Glutamatergic neuron (in vitro differentiated cells): ENCODE results near the gene BCAP29. TPM values are rescaled to one million over a fixed set of nuclear protein-coding genes. Genes with fewer than 3 reads are reported as not detected.

Experiments
- DNase-seq: peaks from one replicate; pipeline ENCODE4 v3.0.0; 2022
- H3K27ac Mint-ChIP-seq: one replicate; pipeline ENCODE4 v1.8.0; 2020; ENCODE audit warnings: mild to moderate bottlenecking, mixed read lengths, inconsistent platforms; ENCODE audit not compliant: unreplicated experiment
- H3K27me3 Mint-ChIP-seq: one replicate; pipeline ENCODE4 v1.8.0; 2020; ENCODE audit warnings: mild to moderate bottlenecking, moderate library complexity, mixed read lengths, inconsistent platforms; ENCODE audit not compliant: unreplicated experiment
- H3K36me3 Mint-ChIP-seq: one replicate; pipeline ENCODE4 v1.8.0; 2020; ENCODE audit warnings: mild to moderate bottlenecking, mixed read lengths, inconsistent platforms; ENCODE audit not compliant: unreplicated experiment
- H3K4me1 Mint-ChIP-seq: one replicate; pipeline ENCODE4 v1.8.0; 2020; ENCODE audit warnings: mild to moderate bottlenecking, low read depth, mixed read lengths, inconsistent platforms; ENCODE audit not compliant: unreplicated experiment
- H3K4me3 Mint-ChIP-seq: one replicate; pipeline ENCODE4 v1.8.0; 2020; ENCODE audit warnings: mild to moderate bottlenecking, mixed read lengths, inconsistent platforms; ENCODE audit not compliant: unreplicated experiment
- H3K9me3 Mint-ChIP-seq: one replicate; pipeline ENCODE4 v1.8.0; 2020; ENCODE audit warnings: mild to moderate bottlenecking, moderate library complexity, mixed read lengths, inconsistent platforms; ENCODE audit not compliant: unreplicated experiment
- CTCF ChIP-seq: fragments of 200-600 bp; sonication (generic); IDR thresholded peaks from one replicate; pipeline ENCODE4 v1.5.0; 2021; ENCODE audit not compliant: partially characterized antibody, unreplicated experiment
- total RNA-seq: library from RNA; stranded (reverse); fragmentation: NEBNext Ultra II Directional; extraction: Animal tissue kit (Norgen Biotek cat#: 25700); gene quantifications from one replicate; pipeline ENCODE4 v1.2.1, GENCODE V29; 2021; ENCODE audit not compliant: unreplicated experiment

BCAP29 gene
- total RNA-seq, 1 donor from 2014 or later, result 30.1 TPM

- no peak for DNase-seq
- H3K27ac Mint-ChIP-seq, result no peak overlapping the region
- no peak for TF ChIP-seq CTCF
- peaks cover 2% of the 10 kb centered on the region for H3K9me3 Mint-ChIP-seq
- no peaks in the 10 kb centered on the region for H3K27me3 Mint-ChIP-seq
- peaks cover 9% of the 10 kb centered on the region for H3K4me1 Mint-ChIP-seq
- no peak overlapping the region for H3K4me3 Mint-ChIP-seq
- no peaks in the 10 kb centered on the region for H3K36me3 Mint-ChIP-seq
These were observed 30.3 kb downstream of the BCAP29 start for GRCh38 chr7:107610323-107610722.

GRCh38 chr7:107613439-107613838 is 33.4 kb downstream of the BCAP29 start:
- Mint-ChIP-seq H3K27me3 (no peaks in the 10 kb centered on the region), H3K27ac (no peak overlapping the region), H3K4me1 (no peaks in the 10 kb centered on the region), H3K9me3 (peaks cover 2% of the 10 kb centered on the region), H3K36me3 (no peaks in the 10 kb centered on the region), H3K4me3 (no peak overlapping the region)
- TF ChIP-seq CTCF, result no peak
- no peak for DNase-seq

GRCh38 chr7:107613948-107614347 is 33.9 kb downstream of the BCAP29 start:
- H3K36me3 Mint-ChIP-seq, result no peaks in the 10 kb centered on the region
- H3K27me3 Mint-ChIP-seq, result no peaks in the 10 kb centered on the region
- TF ChIP-seq CTCF, result no peak
- no peak for DNase-seq
- peaks cover 2% of the 10 kb centered on the region for H3K9me3 Mint-ChIP-seq
- no peak overlapping the region for H3K4me3 Mint-ChIP-seq
- no peaks in the 10 kb centered on the region for H3K4me1 Mint-ChIP-seq
- no peak overlapping the region for H3K27ac Mint-ChIP-seq

- Mint-ChIP-seq H3K27ac (no peak overlapping the region), H3K36me3 (no peaks in the 10 kb centered on the region), H3K27me3 (no peaks in the 10 kb centered on the region), H3K4me1 (no peaks in the 10 kb centered on the region), H3K9me3 (peaks cover 2% of the 10 kb centered on the region), H3K4me3 (no peak overlapping the region)
- DNase-seq, result no peak
- no peak for TF ChIP-seq CTCF
These were observed 34.4 kb downstream of the BCAP29 start for GRCh38 chr7:107614425-107614824.

GRCh38 chr7:107615910-107616680 is 36.0 kb downstream of the BCAP29 start:
- TF ChIP-seq CTCF, result no peak
- DNase-seq, result no peak
- no peak overlapping the region for H3K27ac Mint-ChIP-seq
- H3K9me3 Mint-ChIP-seq, result peaks cover 2% of the 10 kb centered on the region
- H3K27me3 Mint-ChIP-seq, result no peaks in the 10 kb centered on the region
- no peaks in the 10 kb centered on the region for H3K36me3 Mint-ChIP-seq
- no peaks in the 10 kb centered on the region for H3K4me1 Mint-ChIP-seq
- no peak overlapping the region for H3K4me3 Mint-ChIP-seq
